ENCODE data around the gene GAL3ST1.
"Not testable (repeated sequence)": the region's sequence is repeated elsewhere in the genome, so short reads cannot be mapped to it uniquely, and the experiment has no call there.

The GAL3ST1 gene

GRCh38 chr22:30574095-30574981, at the start of gene GAL3ST1:
TSS of gene GAL3ST1 (minus strand) at chr22:30574665. CDS start at chr22:30557392, 17,273 bp downstream.
- DNase-seq (ENCODE audit: low spot score), result peak; percentile 95

- DNase-seq (ENCODE audit: low spot score), result not testable (repeated sequence)
These were observed 45.4 kb upstream of the GAL3ST1 start for GRCh38 chr22:30619909-30620308.

GRCh38 chr22:30617819-30618218, 43.4 kb upstream of the GAL3ST1 start:
- no peak for DNase-seq (ENCODE audit: low spot score)

- no peak for DNase-seq (ENCODE audit: low spot score)
These were observed 41.1 kb upstream of the GAL3ST1 start for GRCh38 chr22:30615543-30615954.

- no peak for DNase-seq (ENCODE audit: low spot score)
These were observed 40.4 kb upstream of the GAL3ST1 start for GRCh38 chr22:30614879-30615278.

GRCh38 chr22:30614268-30614667, 39.8 kb upstream of the GAL3ST1 start:
- DNase-seq (ENCODE audit: low spot score), result no peak

- DNase-seq (ENCODE audit: low spot score), result no peak
These were observed 38.3 kb upstream of the GAL3ST1 start for GRCh38 chr22:30612789-30613188.

- no peak for DNase-seq (ENCODE audit: low spot score)
These were observed 36.7 kb upstream of the GAL3ST1 start for GRCh38 chr22:30611197-30611596.

GRCh38 chr22:30610299-30610698, 35.8 kb upstream of the GAL3ST1 start:
- DNase-seq (ENCODE audit: low spot score), result no peak

- DNase-seq (ENCODE audit: low spot score), result no peak
These were observed 35.1 kb upstream of the GAL3ST1 start for GRCh38 chr22:30609260-30610185.

- DNase-seq (ENCODE audit: low spot score), result no peak
These were observed 33.5 kb upstream of the GAL3ST1 start for GRCh38 chr22:30607939-30608338.

GRCh38 chr22:30607300-30607930, 33.0 kb upstream of the GAL3ST1 start:
- DNase-seq (ENCODE audit: low spot score), result no peak

- peak; percentile 79 for DNase-seq (ENCODE audit: low spot score)
These were observed 32.2 kb upstream of the GAL3ST1 start, which contains the start of gene TCN2 for GRCh38 chr22:30606455-30607299. TSS of gene TCN2 (plus strand) at chr22:30607174. CDS start at chr22:30607332, 158 bp downstream.

GRCh38 chr22:30605449-30606110, 31.1 kb upstream of the GAL3ST1 start:
- DNase-seq (ENCODE audit: low spot score), result peak; percentile 72

GRCh38 chr22:30604723-30605122, 30.3 kb upstream of the GAL3ST1 start:
- DNase-seq (ENCODE audit: low spot score), result no peak

GRCh38 chr22:30603801-30604200, 29.3 kb upstream of the GAL3ST1 start:
- no peak for DNase-seq (ENCODE audit: low spot score)

- no peak for DNase-seq (ENCODE audit: low spot score)
These were observed 27.6 kb upstream of the GAL3ST1 start for GRCh38 chr22:30602049-30602448.

- no peak for DNase-seq (ENCODE audit: low spot score)
These were observed 27.0 kb upstream of the GAL3ST1 start for GRCh38 chr22:30601464-30601863.

- no peak for DNase-seq (ENCODE audit: low spot score)
These were observed 26.5 kb upstream of the GAL3ST1 start for GRCh38 chr22:30600921-30601320.

- no peak for DNase-seq (ENCODE audit: low spot score)
These were observed 24.5 kb upstream of the GAL3ST1 start for GRCh38 chr22:30598986-30599385.

GRCh38 chr22:30596886-30597285, 22.4 kb upstream of the GAL3ST1 start:
- DNase-seq (ENCODE audit: low spot score), result no peak
